ENCODE data around the gene CUL7. TPM values are rescaled to one million over a fixed set of nuclear protein-coding genes. Genes with fewer than 3 reads are reported as not detected.

The CUL7 gene
- polyA plus RNA-seq (2013, experiment 1 of 2; ENCODE audit: insufficient read length): 23.4 TPM
- 32.9 TPM for polyA plus RNA-seq (2013, experiment 2 of 2; ENCODE audit: insufficient read length)

- DNase-seq: peak; percentile 97
Observed at GRCh38 chr6:43053545-43054205, at the start of gene CUL7. CUL7 (minus strand) TSS chr6:43053851; CDS start chr6:43052788, 1,063 bp downstream.

- DNase-seq: no peak
Observed at GRCh38 chr6:43101497-43101896, 47.8 kb upstream of the CUL7 start.

GRCh38 chr6:43097502-43097901, 43.9 kb upstream of the CUL7 start:
- no peak for DNase-seq

GRCh38 chr6:43097098-43097489, 43.4 kb upstream of the CUL7 start:
- no peak for DNase-seq

GRCh38 chr6:43096451-43097097, 42.9 kb upstream of the CUL7 start:
- peak; percentile 94 for DNase-seq

GRCh38 chr6:43095939-43096338, 42.3 kb upstream of the CUL7 start:
- DNase-seq: no peak

GRCh38 chr6:43093436-43094289, 40.0 kb upstream of the CUL7 start:
- DNase-seq: peak; percentile 90

GRCh38 chr6:43092635-43093034, 39.0 kb upstream of the CUL7 start:
- no peak for DNase-seq

- no peak for DNase-seq
Observed at GRCh38 chr6:43091436-43091991, 37.9 kb upstream of the CUL7 start.

- DNase-seq: no peak
Observed at GRCh38 chr6:43091020-43091419, 37.4 kb upstream of the CUL7 start.

GRCh38 chr6:43090559-43090956, 36.9 kb upstream of the CUL7 start:
- no peak for DNase-seq

- peak; percentile 56 for DNase-seq
Observed at GRCh38 chr6:43089874-43090558, 36.4 kb upstream of the CUL7 start.

GRCh38 chr6:43089467-43089866, 35.8 kb upstream of the CUL7 start:
- DNase-seq: no peak

- DNase-seq: peak; percentile 39
Observed at GRCh38 chr6:43088654-43089056, 35.0 kb upstream of the CUL7 start.

GRCh38 chr6:43086022-43086658, 32.5 kb upstream of the CUL7 start:
- peak; percentile 18 for DNase-seq

GRCh38 chr6:43082806-43083655, 29.4 kb upstream of the CUL7 start:
- no peak for DNase-seq

GRCh38 chr6:43081922-43082321, 28.3 kb upstream of the CUL7 start:
- peak; percentile 72 for DNase-seq

GRCh38 chr6:43081043-43081442, 27.4 kb upstream of the CUL7 start:
- no peak for DNase-seq

- DNase-seq: peak; percentile 90
Observed at GRCh38 chr6:43078691-43079090, 25.0 kb upstream of the CUL7 start.

- peak; percentile 60 for DNase-seq
Observed at GRCh38 chr6:43077981-43078511, 24.4 kb upstream of the CUL7 start.

All from fibroblast of skin of back (primary cell).